HFFc6 (cell line): ENCODE data around the gene PHYKPL. TPM values are rescaled to one million over a fixed set of nuclear protein-coding genes. Genes with fewer than 3 reads are reported as not detected.
A peak's percentile ranks its signal among the peaks of the same experiment; 100 is the strongest.

Source experiments
- DNase-seq: peaks from one replicate; pipeline ENCODE4 v3.0.0-alpha.2; 2018
- H3K27ac Mint-ChIP-seq: 2 replicates; pipeline ENCODE4 v1.8.0; 2020; ENCODE audit warnings: mild to moderate bottlenecking, mixed read lengths
- H3K27me3 Mint-ChIP-seq: 2 replicates; pipeline ENCODE4 v1.8.0; 2021; ENCODE audit warnings: mild to moderate bottlenecking, moderate library complexity, mixed read lengths; ENCODE audit not compliant: insufficient read depth
- H3K36me3 Mint-ChIP-seq: 2 replicates; pipeline ENCODE4 v1.8.0; 2021; ENCODE audit warnings: low read depth, mixed read lengths
- H3K4me1 Mint-ChIP-seq: 2 replicates; pipeline ENCODE4 v1.8.0; 2020; ENCODE audit warnings: low read depth, mixed read lengths
- H3K4me3 Mint-ChIP-seq: 2 replicates; pipeline ENCODE4 v1.8.0; 2020; ENCODE audit warnings: mild to moderate bottlenecking, moderate library complexity, mixed read lengths
- H3K9me3 Mint-ChIP-seq: 2 replicates; pipeline ENCODE4 v1.8.0; 2020; ENCODE audit warnings: mild to moderate bottlenecking, mixed read lengths
- total RNA-seq, 6 experiments: library from RNA; stranded (reverse); fragmentation: NEBNext Ultra II Directional; extraction: Animal tissue kit (Norgen Biotek cat#: 25700); gene quantifications; 2 replicates in 1 of 6; 3 replicates in 5 of 6; pipeline ENCODE4 v1.2.3, GENCODE V29; 2021
- TF ChIP-seq, protein P1 (sequence below): fragments of 200-600 bp; sonication (generic); IDR thresholded peaks from 2 replicates; pipeline ENCODE4 v1.5.0; 2021; ENCODE audit warnings: antibody characterized with exemption, mild to moderate bottlenecking

PHYKPL gene
- total RNA-seq, 6 experiments from 2014 or later: 18.7 to 25.6 (median 23.9) TPM

DNA sequence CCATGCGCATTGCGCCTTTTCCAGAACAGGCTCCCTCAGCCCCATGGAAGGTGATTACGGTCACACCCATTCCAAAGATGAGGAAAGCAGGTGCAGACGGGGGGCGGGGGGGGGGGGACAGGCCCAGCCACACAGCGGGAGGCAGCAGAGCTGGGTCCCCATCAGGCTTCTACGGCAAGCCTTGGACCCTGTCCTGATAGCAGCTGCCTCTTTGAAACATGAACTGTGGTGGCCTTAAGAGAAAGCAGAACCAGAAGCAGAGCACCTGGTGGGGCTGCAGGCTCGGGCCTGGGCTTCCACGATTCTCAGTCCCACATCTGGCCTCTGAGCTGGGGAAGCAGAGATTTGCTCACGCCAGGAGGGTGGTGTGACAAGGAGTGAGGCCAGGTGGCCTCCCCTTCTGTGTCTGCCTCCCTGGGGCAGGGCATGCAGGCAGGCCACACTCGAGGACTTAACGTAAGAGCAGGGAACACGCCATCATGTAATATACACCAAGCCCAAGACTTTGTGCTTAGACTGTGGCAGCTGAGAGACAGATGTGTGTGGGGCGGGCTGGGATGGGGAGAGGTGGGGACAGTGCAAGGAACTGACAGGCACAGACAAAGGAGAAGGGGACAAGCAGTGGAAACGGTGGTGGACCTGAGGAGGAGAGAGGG, 14.2 kb upstream of the PHYKPL start:
- H3K9me3 Mint-ChIP-seq: no peaks in the 10 kb centered on the region
- H3K36me3 Mint-ChIP-seq: no peaks in the 10 kb centered on the region
- no peak for DNase-seq
- H3K4me3 Mint-ChIP-seq: no peak overlapping the region
- H3K27me3 Mint-ChIP-seq: peaks cover 12% of the 10 kb centered on the region
- H3K27ac Mint-ChIP-seq: no peak overlapping the region
- TF ChIP-seq, protein P1, sequence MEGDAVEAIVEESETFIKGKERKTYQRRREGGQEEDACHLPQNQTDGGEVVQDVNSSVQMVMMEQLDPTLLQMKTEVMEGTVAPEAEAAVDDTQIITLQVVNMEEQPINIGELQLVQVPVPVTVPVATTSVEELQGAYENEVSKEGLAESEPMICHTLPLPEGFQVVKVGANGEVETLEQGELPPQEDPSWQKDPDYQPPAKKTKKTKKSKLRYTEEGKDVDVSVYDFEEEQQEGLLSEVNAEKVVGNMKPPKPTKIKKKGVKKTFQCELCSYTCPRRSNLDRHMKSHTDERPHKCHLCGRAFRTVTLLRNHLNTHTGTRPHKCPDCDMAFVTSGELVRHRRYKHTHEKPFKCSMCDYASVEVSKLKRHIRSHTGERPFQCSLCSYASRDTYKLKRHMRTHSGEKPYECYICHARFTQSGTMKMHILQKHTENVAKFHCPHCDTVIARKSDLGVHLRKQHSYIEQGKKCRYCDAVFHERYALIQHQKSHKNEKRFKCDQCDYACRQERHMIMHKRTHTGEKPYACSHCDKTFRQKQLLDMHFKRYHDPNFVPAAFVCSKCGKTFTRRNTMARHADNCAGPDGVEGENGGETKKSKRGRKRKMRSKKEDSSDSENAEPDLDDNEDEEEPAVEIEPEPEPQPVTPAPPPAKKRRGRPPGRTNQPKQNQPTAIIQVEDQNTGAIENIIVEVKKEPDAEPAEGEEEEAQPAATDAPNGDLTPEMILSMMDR: no peak
- H3K4me1 Mint-ChIP-seq: peaks cover 12% of the 10 kb centered on the region

DNA sequence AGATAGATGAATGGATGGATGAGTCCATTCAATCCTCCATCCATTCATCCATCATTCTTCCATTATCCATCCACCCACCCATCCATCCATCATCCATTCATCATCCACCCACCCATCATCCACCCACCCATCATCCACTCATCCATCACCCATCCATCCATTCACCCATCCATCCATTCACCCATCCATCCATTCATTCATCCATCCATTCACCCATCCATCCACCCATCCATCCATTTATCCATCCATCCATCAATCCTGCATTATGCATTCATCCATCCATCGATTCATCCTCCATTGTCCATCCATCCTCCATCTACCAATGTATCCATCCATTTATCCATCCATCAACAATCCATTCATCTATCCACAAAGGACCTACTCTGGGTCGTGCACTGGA, 12.8 kb upstream of the PHYKPL start:
- Mint-ChIP-seq H3K36me3 (no peaks in the 10 kb centered on the region), H3K4me3 (no peak overlapping the region), H3K27me3 (peaks cover 11% of the 10 kb centered on the region; the same call in 1 of the 2 replicates), H3K9me3 (no peaks in the 10 kb centered on the region), H3K27ac (no peak overlapping the region), H3K4me1 (peaks cover 12% of the 10 kb centered on the region)
- TF ChIP-seq, protein P1: no peak
- no peak for DNase-seq

DNA sequence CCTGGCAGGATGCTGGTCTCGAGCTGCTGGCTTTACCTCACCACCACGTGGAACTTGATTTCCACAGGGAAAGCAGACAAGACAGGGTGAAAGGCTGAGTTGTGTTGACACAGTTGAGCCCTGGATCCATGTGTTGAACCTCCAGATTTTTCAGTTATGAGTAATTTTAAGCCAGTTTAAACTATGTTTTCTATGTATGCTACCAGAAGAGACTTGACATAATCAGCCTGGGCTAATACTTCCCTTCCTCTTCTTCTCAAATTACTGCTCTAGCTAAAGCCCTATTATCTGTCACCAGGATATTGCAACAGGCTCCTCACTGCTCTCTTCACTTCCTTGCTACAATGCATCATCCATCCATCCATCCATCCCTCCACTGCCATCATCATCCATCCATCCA, 12.0 kb upstream of the PHYKPL start:
- Mint-ChIP-seq H3K4me3 (no peak overlapping the region), H3K36me3 (no peaks in the 10 kb centered on the region), H3K27me3 (peaks cover 11% of the 10 kb centered on the region; the same call in 1 of the 2 replicates), H3K27ac (no peak overlapping the region), H3K9me3 (no peaks in the 10 kb centered on the region), H3K4me1 (peaks cover 9% of the 10 kb centered on the region)
- TF ChIP-seq, protein P1: no peak
- DNase-seq: peak; percentile 39

DNA sequence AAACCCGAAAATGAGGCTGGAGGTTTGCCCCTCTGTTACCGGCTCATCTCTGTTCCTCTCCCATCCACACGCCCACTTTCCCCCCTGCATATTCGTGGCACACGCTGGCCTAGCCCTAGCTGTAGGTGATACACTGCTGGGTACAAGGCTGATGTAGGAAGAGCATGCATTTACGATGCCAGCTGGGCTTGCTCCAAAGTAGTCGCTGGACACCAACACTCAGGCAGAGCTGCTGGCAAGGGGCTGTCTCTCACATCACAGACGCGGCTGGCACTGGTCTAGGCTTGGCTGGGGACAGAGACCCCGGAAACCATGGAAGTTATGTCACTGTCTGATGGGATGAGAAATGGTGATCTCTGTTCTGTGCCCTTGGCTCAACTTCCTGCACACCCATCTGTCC, 9.8 kb upstream of the PHYKPL start:
- Mint-ChIP-seq H3K36me3 (no peaks in the 10 kb centered on the region), H3K4me3 (no peak overlapping the region), H3K27me3 (peaks cover 10% of the 10 kb centered on the region), H3K9me3 (no peaks in the 10 kb centered on the region), H3K4me1 (peaks cover 8% of the 10 kb centered on the region), H3K27ac (no peak overlapping the region)
- no peak for DNase-seq
- TF ChIP-seq, protein P1: no peak

DNA sequence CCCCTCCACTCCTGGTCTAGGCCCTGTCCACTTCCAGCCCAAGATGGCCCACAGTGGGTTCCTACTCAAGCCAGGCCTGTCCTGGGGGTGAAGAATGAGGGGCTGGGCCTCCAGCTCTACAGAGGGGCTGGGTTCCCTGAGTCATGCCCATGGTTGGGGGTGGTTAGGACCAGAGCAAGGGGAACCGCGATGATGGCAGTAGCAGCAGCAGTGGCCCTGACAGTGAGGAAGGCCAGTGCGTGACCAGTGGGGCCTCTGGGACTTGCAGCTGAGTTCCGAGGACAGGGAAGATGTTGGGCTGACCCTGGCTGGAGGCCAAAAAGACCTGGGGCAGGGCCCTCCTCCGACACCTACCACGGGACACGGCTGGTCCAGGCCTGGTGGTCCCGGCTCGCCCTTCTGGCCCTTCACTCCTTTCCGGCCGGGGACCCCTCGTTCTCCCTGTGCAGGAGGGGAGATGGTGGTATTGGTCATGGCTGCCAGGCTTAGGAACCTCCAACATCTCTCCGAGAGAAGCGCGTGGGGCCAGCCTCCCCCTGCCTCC, 9.2 kb upstream of the PHYKPL start:
- H3K9me3 Mint-ChIP-seq: no peaks in the 10 kb centered on the region
- no peak for DNase-seq
- no peak overlapping the region for H3K4me3 Mint-ChIP-seq
- H3K36me3 Mint-ChIP-seq: no peaks in the 10 kb centered on the region
- no peak overlapping the region for H3K27ac Mint-ChIP-seq
- TF ChIP-seq, protein P1: no peak
- peaks cover 11% of the 10 kb centered on the region for H3K4me1 Mint-ChIP-seq
- peaks cover 10% of the 10 kb centered on the region for H3K27me3 Mint-ChIP-seq
